Kasumi-1 (cell line): ENCODE results near the gene PCED1A.

Experiments
- DNase-seq, 2 experiments: peaks; one replicate each; lab custom pipeline; 2025; lab: John Stamatoyannopoulos, UW

The PCED1A gene

GRCh38 chr20:2804852-2805688 is 35.4 kb downstream of the PCED1A start:
- DNase-seq = no peak

- DNase-seq = no peak
Measured at GRCh38 chr20:2804041-2804828, 36.2 kb downstream of the PCED1A start.

GRCh38 chr20:2801286-2801728 is 39.1 kb downstream of the PCED1A start:
- peak; percentile 42 to 51 for DNase-seq

GRCh38 chr20:2800521-2801285 is 39.8 kb downstream of the PCED1A start, which contains the start of gene CPXM1:
CPXM1 (minus strand) TSS chr20:2800627; CDS start chr20:2800572, 55 bp downstream.
- peak; percentile 97 to 98 for DNase-seq

GRCh38 chr20:2799688-2800520 is 40.6 kb downstream of the PCED1A start:
- no peak for DNase-seq

GRCh38 chr20:2799271-2799670 is 41.2 kb downstream of the PCED1A start:
- DNase-seq = no peak

GRCh38 chr20:2798814-2799213 is 41.6 kb downstream of the PCED1A start:
- DNase-seq = peak; percentile 15 to 19

- no peak for DNase-seq
Measured at GRCh38 chr20:2798095-2798805, 42.2 kb downstream of the PCED1A start.

- no peak for DNase-seq
Measured at GRCh38 chr20:2797136-2797983, 43.1 kb downstream of the PCED1A start.

- DNase-seq = no peak
Measured at GRCh38 chr20:2796011-2796660, 44.3 kb downstream of the PCED1A start.

GRCh38 chr20:2795451-2795850 is 45.0 kb downstream of the PCED1A start:
- DNase-seq = no peak

GRCh38 chr20:2794866-2795447 is 45.5 kb downstream of the PCED1A start:
- no peak for DNase-seq

GRCh38 chr20:2794202-2794748 is 46.2 kb downstream of the PCED1A start:
- no peak for DNase-seq

- no peak for DNase-seq
Measured at GRCh38 chr20:2793471-2793870, 47.0 kb downstream of the PCED1A start.
